IMR-90 (cell line): Measurements from ENCODE around the gene PREB. TPM values are rescaled to one million over a fixed set of nuclear protein-coding genes. Genes with fewer than 3 reads are reported as not detected.

ENCODE experiments used
- ATAC-seq: fragments of 200-7000 bp; cut with Tn5 transposase; 2 replicates; pipeline ENCODE4 v1.9.1; 2020; ENCODE audit warnings: low read depth, mild to moderate bottlenecking, moderate library complexity
- BruUV-seq: library from RNA; stranded (reverse); fragments of 400-500 nt; replicated peaks from 2 replicates; lab custom pipeline; 2021; lab: Mats Ljungman, UMichigan
- CTCF ChIA-PET: fragments of 300-600 bp; formaldehyde crosslinking; extraction: SDS; loops from one replicate; lab custom pipeline; 2021; ENCODE audit warnings: antibody characterized with exemption; lab: Yijun Ruan, JAX
- POLR2A ChIA-PET: fragments of 300-600 bp; sonication (Branson Sonifier 250); formaldehyde crosslinking; loops from one replicate; lab custom pipeline; 2022; ENCODE audit warnings: antibody characterized with exemption; ENCODE audit not compliant: unreplicated experiment; lab: Charles Lee
- DNase-seq: peaks from one replicate; pipeline ENCODE4 v3.0.0; 2013
- H2AFZ ChIP-seq: replicated peaks from 2 replicates; pipeline ENCODE3; 2013; ENCODE audit warnings: low read length, mild to moderate bottlenecking; ENCODE audit not compliant: poor library complexity
- H2AK5ac ChIP-seq: 2 replicates; pipeline ENCODE4 v1.6.1; 2013; ENCODE audit warnings: low read depth, low read length, inconsistent platforms
- H2AK9ac ChIP-seq: replicated peaks from 2 replicates; pipeline ENCODE3; 2013; ENCODE audit warnings: mild to moderate bottlenecking, low read depth, low read length, moderate library complexity; ENCODE audit not compliant: poor library complexity
- H2BK120ac ChIP-seq: 2 replicates; pipeline ENCODE4 v1.6.1; 2013; ENCODE audit warnings: low read depth, low read length, inconsistent platforms
- H2BK15ac ChIP-seq: 3 replicates; pipeline ENCODE4 v1.6.1; 2013; ENCODE audit warnings: low read depth, low read length, inconsistent platforms
- H2BK20ac ChIP-seq: 2 replicates; pipeline ENCODE4 v1.6.1; 2013; ENCODE audit warnings: low read depth, mild to moderate bottlenecking, inconsistent platforms, low read length, moderate library complexity
- H2BK5ac ChIP-seq: 2 replicates; pipeline ENCODE4 v1.6.1; 2013; ENCODE audit warnings: mild to moderate bottlenecking, low read depth, low read length, inconsistent platforms; ENCODE audit not compliant: poor library complexity, severe bottlenecking
- H3K14ac ChIP-seq: replicated peaks from 2 replicates; pipeline ENCODE4 v1.6.1; 2013; ENCODE audit warnings: low read depth, low read length, inconsistent platforms
- H3K18ac ChIP-seq: 2 replicates; pipeline ENCODE4 v1.6.1; 2013; ENCODE audit warnings: low read depth, low read length, control low read depth
- H3K23ac ChIP-seq: 2 replicates; pipeline ENCODE4 v1.6.1; 2013; ENCODE audit warnings: low read depth, low read length, inconsistent platforms
- H3K27ac ChIP-seq: 2 replicates; pipeline ENCODE4 v1.5.1; 2013; ENCODE audit warnings: mild to moderate bottlenecking, control low read depth, low read length; ENCODE audit not compliant: insufficient read depth
- H3K27me3 ChIP-seq: 2 replicates; pipeline ENCODE4 v1.6.1; 2013; ENCODE audit warnings: low read length; ENCODE audit not compliant: control insufficient read depth, insufficient read depth
- H3K36me3 ChIP-seq: 2 replicates; pipeline ENCODE4 v1.6.1; 2013; ENCODE audit warnings: low read length, mixed read lengths; ENCODE audit not compliant: control insufficient read depth, insufficient read depth
- H3K4ac ChIP-seq: 2 replicates; pipeline ENCODE4 v1.6.1; 2013; ENCODE audit warnings: low read depth, low read length, inconsistent platforms
- H3K4me1 ChIP-seq: 2 replicates; pipeline ENCODE4 v1.6.1; 2013; ENCODE audit warnings: low read length, mixed read lengths; ENCODE audit not compliant: control insufficient read depth, insufficient read depth
- H3K4me2 ChIP-seq: 2 replicates; pipeline ENCODE4 v1.6.1; 2013; ENCODE audit warnings: low read depth, mild to moderate bottlenecking, control low read depth, low read length, moderate library complexity
- H3K4me3 ChIP-seq: 2 replicates; pipeline ENCODE4 v1.5.1; 2013; ENCODE audit warnings: low read depth, mild to moderate bottlenecking, control low read depth, low read length, moderate library complexity; ENCODE audit not compliant: insufficient read depth
- H3K56ac ChIP-seq: 2 replicates; pipeline ENCODE4 v1.6.1; 2013; ENCODE audit warnings: low read length, inconsistent platforms; ENCODE audit not compliant: insufficient read depth; ENCODE audit errors: extremely low read depth
- H3K79me1 ChIP-seq, 2 experiments: 2 replicates each; pipeline ENCODE4 v1.6.1; 2013; ENCODE audit warnings: low read length in 2 of 2, inconsistent platforms in 1 of 2, low read depth in 1 of 2
- H3K9ac ChIP-seq: 2 replicates; pipeline ENCODE4 v1.6.1; 2013; ENCODE audit warnings: low read depth, low read length, control low read depth
- H3K9me1 ChIP-seq: 2 replicates; pipeline ENCODE4 v1.6.1; 2013; ENCODE audit warnings: low read length, inconsistent platforms; ENCODE audit not compliant: insufficient read depth
- H3K9me3 ChIP-seq: 2 replicates; pipeline ENCODE4 v1.6.1; 2013; ENCODE audit warnings: low read length; ENCODE audit not compliant: control insufficient read depth, insufficient read depth
- H4K20me1 ChIP-seq: 2 replicates; pipeline ENCODE4 v1.6.1; 2013; ENCODE audit warnings: low read length, inconsistent platforms; ENCODE audit not compliant: insufficient read depth
- H4K5ac ChIP-seq: 2 replicates; pipeline ENCODE4 v1.6.1; 2013; ENCODE audit warnings: mild to moderate bottlenecking, low read depth, low read length, control low read depth
- H4K8ac ChIP-seq, 2 experiments: 2 replicates each; pipeline ENCODE4 v1.6.1; 2013; ENCODE audit warnings: low read depth in 2 of 2, low read length in 2 of 2, control low read depth in 1 of 2, inconsistent platforms in 1 of 2
- H4K91ac ChIP-seq: 2 replicates; pipeline ENCODE4 v1.6.1; 2013; ENCODE audit warnings: low read depth, low read length, inconsistent platforms; ENCODE audit not compliant: insufficient read depth
- CEBPB ChIP-seq: IDR thresholded peaks from 2 replicates; pipeline ENCODE4 v1.6.1; 2012; ENCODE audit warnings: low read depth, low read length, improper control_type of control experiment
- MAFK ChIP-seq: IDR thresholded peaks from 2 replicates; pipeline ENCODE4 v1.6.1; 2012; ENCODE audit warnings: low read depth, low read length, improper control_type of control experiment
- RCOR1 ChIP-seq: IDR thresholded peaks from 2 replicates; pipeline ENCODE4 v1.6.1; 2012; ENCODE audit warnings: mild to moderate bottlenecking, low read length, improper control_type of control experiment; ENCODE audit not compliant: insufficient replicate concordance
- USF2 ChIP-seq: fragments of 150-350 bp; IDR thresholded peaks from 2 replicates; pipeline ENCODE4 v1.6.1; 2017; ENCODE audit warnings: mild to moderate bottlenecking, antibody characterized with exemption, low read length, low read depth
- WGBS, 2 experiments: methylation state at CpG; one replicate each; pipeline versions ENCODE4 v1.1.5 to v1.1.7; 2013; ENCODE audit warnings: missing lambda C conversion rate in 2 of 2; ENCODE audit not compliant: insufficient read length in 1 of 2; ENCODE audit errors: extremely low coverage in 2 of 2; 5-methylcytosine and 5-hydroxymethylcytosine counted together
- dilution Hi-C: fragments of 300-500 bp; cut with HindIII; formaldehyde crosslinking; loops from one replicate; pipeline ENCODE4 v1.14.3; 2018; ENCODE audit warnings: low sequenced_read_pairs; ENCODE audit not compliant: unreplicated experiment
- in situ Hi-C: fragments of 300-500 bp; cut with MboI; formaldehyde crosslinking; loops from 3 replicates; pipeline ENCODE4 v1.14.3; 2019; ENCODE audit warnings: low sequenced_read_pairs, inconsistent platforms, mixed read lengths
- intact Hi-C: fragments of 100-400 bp; cut with micrococcal nuclease; formaldehyde crosslinking; loops from 2 replicates; pipeline ENCODE4 v1.10.0; 2022
- polyA plus RNA-seq, 3 experiments: library from polyadenylated mRNA; depleted of rRNA; stranded (reverse); fragments of >200 nt; gene quantifications; 2 replicates each; pipeline ENCODE4 v1.2.3, GENCODE V29; 2012; ENCODE audit warnings: low replicate concordance in 1 of 3
- total RNA-seq: library from RNA; depleted of rRNA; stranded (reverse); fragments of >200 nt; gene quantifications from 2 replicates; pipeline ENCODE4 v1.2.3, GENCODE V29; 2012

The PREB gene
- total and polyA plus RNA-seq, 2 of the 4 experiments (the other 2 are of a cell fraction): 38.9 to 52.2 TPM

DNA sequence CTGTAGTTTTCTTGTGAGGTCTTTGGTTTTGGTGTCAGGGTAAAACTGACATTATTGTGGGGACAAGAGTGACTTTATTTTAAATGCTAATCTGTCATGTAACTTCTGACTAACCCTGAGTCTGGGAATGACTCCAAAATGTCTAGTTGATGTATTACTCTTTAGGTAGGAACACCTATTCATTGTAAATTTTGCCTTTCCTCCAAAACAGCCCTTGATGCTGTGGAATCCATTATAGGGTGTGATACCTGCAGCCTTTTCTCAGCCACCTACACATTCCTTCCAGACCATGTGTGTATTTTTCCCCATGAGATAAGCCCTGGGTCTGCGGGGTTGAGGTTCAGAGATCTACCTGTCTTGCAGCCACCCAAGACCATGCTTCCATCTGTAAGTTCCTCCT, 8.8 kb upstream of the PREB start:
- ChIA-PET CTCF (interaction anchor here (1.0 kb wide), 1 partner anchor 14 kb away, joined by 5 read pairs; no protein-coding TSS in a partner anchor), POLR2A (interaction anchor here (0.7 kb wide), 1 partner anchor 30 kb away, joined by 4 read pairs; no protein-coding TSS in a partner anchor)
- Histone ChIP-seq H3K36me3 (no peaks in the 10 kb centered on the region), H2AK9ac (no peak overlapping the region), H2AK5ac (no peak overlapping the region), H2BK5ac (no peak overlapping the region), H3K14ac (no peak overlapping the region), H3K9me3 (peaks cover 7% of the 10 kb centered on the region), H3K23ac (no peak overlapping the region), H3K79me1 (no peaks in the 10 kb centered on the region), H3K4me1 (no peaks in the 10 kb centered on the region), H2AFZ (no peak overlapping the region), H3K4me3 (no peak overlapping the region), H2BK120ac (no peak overlapping the region), H3K9me1 (no peaks in the 10 kb centered on the region), H3K4me2 (no peak overlapping the region), H3K56ac (no peak overlapping the region), H4K8ac (no peak overlapping the region), H4K91ac (no peak overlapping the region), H3K27me3 (peaks cover 24% of the 10 kb centered on the region), H3K4ac (no peak overlapping the region), H3K27ac (no peak overlapping the region), H3K9ac (no peak overlapping the region), H4K20me1 (no peaks in the 10 kb centered on the region), H2BK20ac (no peak overlapping the region), H3K18ac (no peak overlapping the region), H4K5ac (no peak overlapping the region), H2BK15ac (no peak overlapping the region)
- no TSS peak for BruUV-seq
- no peak for ATAC-seq
- no CpG with 5 or more reads among the region's 1 CpG for WGBS, 2 experiments
- TF ChIP-seq CEBPB (no peak), USF2 (no peak), RCOR1 (no peak), MAFK (no peak)
- in situ Hi-C loops (no loop called here), dilution Hi-C loops (no loop called here), intact Hi-C loops (no loop called here)
- no peak for DNase-seq
